ENCODE results near the gene OSBPL2.

OSBPL2 gene

DNA sequence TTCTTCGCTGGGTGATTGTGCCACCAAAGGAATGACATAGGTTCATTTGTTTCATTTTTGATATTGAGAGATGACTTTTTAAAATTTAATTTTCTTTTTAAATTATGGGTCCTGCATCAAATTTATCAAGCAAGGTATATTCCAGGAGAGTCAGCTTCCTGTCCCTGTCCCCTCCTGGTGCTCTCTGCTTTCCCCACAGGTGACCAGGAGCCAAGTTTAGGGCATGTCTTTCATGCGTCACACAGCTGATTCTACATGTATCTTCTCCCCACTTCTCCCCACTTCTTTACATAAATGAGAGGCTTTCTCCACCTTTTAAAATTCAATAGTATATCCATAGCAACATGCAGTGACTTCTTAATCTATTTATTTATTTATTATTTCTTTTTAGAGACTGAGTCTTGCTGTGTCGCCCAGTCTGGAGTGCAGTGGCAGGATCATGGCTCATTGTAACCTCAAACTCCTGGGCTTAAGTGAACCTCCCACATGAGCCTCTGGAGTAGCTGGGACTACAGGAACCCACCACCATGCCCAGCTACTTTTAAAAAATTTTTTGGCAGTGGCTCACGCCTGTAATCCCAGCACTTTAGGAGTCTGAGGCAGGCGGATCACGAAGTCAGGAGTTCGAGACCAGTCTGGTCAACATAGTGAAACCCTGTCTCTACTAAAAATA, 30.0 kb downstream of the OSBPL2 start (continued):
- TF ChIP-seq, protein P1, sequence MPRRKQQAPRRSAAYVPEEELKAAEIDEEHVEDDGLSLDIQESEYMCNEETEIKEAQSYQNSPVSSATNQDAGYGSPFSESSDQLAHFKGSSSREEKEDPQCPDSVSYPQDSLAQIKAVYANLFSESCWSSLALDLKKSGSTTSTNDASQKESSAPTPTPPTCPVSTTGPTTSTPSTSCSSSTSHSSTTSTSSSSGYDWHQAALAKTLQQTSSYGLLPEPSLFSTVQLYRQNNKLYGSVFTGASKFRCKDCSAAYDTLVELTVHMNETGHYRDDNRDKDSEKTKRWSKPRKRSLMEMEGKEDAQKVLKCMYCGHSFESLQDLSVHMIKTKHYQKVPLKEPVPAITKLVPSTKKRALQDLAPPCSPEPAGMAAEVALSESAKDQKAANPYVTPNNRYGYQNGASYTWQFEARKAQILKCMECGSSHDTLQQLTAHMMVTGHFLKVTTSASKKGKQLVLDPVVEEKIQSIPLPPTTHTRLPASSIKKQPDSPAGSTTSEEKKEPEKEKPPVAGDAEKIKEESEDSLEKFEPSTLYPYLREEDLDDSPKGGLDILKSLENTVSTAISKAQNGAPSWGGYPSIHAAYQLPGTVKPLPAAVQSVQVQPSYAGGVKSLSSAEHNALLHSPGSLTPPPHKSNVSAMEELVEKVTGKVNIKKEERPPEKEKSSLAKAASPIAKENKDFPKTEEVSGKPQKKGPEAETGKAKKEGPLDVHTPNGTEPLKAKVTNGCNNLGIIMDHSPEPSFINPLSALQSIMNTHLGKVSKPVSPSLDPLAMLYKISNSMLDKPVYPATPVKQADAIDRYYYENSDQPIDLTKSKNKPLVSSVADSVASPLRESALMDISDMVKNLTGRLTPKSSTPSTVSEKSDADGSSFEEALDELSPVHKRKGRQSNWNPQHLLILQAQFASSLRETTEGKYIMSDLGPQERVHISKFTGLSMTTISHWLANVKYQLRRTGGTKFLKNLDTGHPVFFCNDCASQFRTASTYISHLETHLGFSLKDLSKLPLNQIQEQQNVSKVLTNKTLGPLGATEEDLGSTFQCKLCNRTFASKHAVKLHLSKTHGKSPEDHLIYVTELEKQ (tag by site-specific recombination; IDR thresholded peaks at IDR 0.05; ENCODE audit: borderline replicate concordance) = no peak
- TF ChIP-seq ZNF501 (tag by site-specific recombination; IDR thresholded peaks at IDR 0.05) (no peak), ZNF624 (tag by site-specific recombination; IDR thresholded peaks at IDR 0.05) (no peak), ZNF140 (tag by site-specific recombination; IDR thresholded peaks at IDR 0.05) (no peak)

DNA sequence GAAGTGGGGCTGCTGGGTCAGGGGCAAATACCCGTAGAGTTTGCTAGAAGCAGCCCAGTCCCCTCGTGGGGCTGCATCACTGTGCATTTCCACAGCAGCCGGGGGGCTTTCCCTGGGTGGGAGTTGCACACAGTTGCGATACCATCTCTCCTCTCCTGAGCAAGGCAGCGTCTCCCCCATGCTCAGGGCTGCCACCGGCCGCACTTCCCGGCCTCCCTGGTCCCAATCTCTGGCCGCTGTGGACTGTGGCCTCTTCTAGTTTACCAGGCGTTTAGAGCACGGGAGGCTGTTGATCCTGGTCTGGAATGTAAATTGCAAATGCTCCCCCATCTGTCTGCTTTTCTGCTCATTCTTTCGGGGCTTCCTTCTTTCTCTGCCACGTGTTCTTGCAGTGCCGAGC, 31.1 kb downstream of the OSBPL2 start:
- Histone ChIP-seq H3K9me3 (ENCODE audit: control insufficient read depth, insufficient read depth, low read depth, low read length) (no peaks in the 10 kb centered on the region), H3K27ac (ENCODE audit: extremely low read depth, low read depth, low read length) (no peak overlapping the region), H3K4me1 (ENCODE audit: control insufficient read depth, insufficient read depth, low read length) (no peaks in the 10 kb centered on the region), H3K36me3 (ENCODE audit: control insufficient read depth in 2 of 2, insufficient read depth in 1 of 2, low read length in 2 of 2) (peaks cover 0 to 68% of the 10 kb centered on the region in 2 experiments; a peak in 2 of 3 replicates), H3K4me3 (ENCODE audit: low read depth, low read length) (no peak overlapping the region)
- ChIA-PET POLR2A (no interaction called here), CTCF (interaction anchor here (1.1 kb wide), 1 partner anchor 113 kb away, joined by 5 read pairs; no protein-coding TSS in a partner anchor)
- TF ChIP-seq ZNF610 (tag by site-specific recombination; IDR thresholded peaks at IDR 0.05; ENCODE audit: borderline replicate concordance) = no peak
- no peak for TF ChIP-seq ZNF133 (tag by site-specific recombination; IDR thresholded peaks at IDR 0.05)
- TF ChIP-seq ZNF707 (tag by site-specific recombination; IDR thresholded peaks at IDR 0.05) = no peak
- no peak for TF ChIP-seq ZNF514 (tag by site-specific recombination; IDR thresholded peaks at IDR 0.05)
- TF ChIP-seq, protein P2, sequence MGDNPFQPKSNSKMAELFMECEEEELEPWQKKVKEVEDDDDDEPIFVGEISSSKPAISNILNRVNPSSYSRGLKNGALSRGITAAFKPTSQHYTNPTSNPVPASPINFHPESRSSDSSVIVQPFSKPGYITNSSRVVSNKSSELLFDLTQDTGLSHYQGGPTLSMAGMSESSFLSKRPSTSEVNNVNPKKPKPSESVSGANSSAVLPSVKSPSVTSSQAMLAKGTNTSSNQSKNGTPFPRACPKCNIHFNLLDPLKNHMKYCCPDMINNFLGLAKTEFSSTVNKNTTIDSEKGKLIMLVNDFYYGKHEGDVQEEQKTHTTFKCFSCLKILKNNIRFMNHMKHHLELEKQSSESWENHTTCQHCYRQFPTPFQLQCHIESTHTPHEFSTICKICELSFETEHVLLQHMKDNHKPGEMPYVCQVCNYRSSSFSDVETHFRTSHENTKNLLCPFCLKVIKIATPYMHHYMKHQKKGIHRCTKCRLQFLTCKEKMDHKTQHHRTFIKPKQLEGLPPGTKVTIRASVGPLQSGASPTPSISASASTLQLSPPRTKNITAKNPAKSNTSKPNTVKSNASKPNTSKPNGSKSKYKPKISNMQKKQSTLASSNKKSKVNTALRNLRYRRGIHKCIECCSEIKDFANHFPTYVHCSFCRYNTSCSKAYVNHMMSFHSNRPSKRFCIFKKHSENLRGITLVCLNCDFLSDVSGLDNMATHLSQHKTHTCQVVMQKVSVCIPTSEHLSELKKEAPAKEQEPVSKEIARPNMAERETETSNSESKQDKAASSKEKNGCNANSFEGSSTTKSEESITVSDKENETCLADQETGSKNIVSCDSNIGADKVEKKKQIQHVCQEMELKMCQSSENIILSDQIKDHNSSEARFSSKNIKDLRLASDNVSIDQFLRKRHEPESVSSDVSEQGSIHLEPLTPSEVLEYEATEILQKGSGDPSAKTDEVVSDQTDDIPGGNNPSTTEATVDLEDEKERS (tag by site-specific recombination; IDR thresholded peaks at IDR 0.05) = no peak
- no peak for TF ChIP-seq ZNF416 (tag by site-specific recombination; IDR thresholded peaks at IDR 0.05)
- TF ChIP-seq ZNF621 (tag by site-specific recombination; IDR thresholded peaks at IDR 0.05) = no peak
- TF ChIP-seq, protein P3, sequence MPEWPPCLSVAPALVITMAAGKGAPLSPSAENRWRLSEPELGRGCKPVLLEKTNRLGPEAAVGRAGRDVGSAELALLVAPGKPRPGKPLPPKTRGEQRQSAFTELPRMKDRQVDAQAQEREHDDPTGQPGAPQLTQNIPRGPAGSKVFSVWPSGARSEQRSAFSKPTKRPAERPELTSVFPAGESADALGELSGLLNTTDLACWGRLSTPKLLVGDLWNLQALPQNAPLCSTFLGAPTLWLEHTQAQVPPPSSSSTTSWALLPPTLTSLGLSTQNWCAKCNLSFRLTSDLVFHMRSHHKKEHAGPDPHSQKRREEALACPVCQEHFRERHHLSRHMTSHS (tag by site-specific recombination; IDR thresholded peaks at IDR 0.05) = no peak
- no peak for TF ChIP-seq KLF16 (tag by site-specific recombination; IDR thresholded peaks at IDR 0.05)
- TF ChIP-seq ZFP69B (tag by site-specific recombination; IDR thresholded peaks at IDR 0.05) = no peak
- no peak for TF ChIP-seq ZNF2 (tag by site-specific recombination; IDR thresholded peaks at IDR 0.05)
- no peak for TF ChIP-seq ZNF335 (tag by site-specific recombination; conservative IDR thresholded peaks at IDR 0.05)
- TF ChIP-seq HOXA7 (CRISPR knock-in tag; IDR thresholded peaks at IDR 0.05; ENCODE audit: borderline replicate concordance) = no peak
- TF ChIP-seq ZNF184 (tag by site-specific recombination; IDR thresholded peaks at IDR 0.05) = no peak
- no peak for TF ChIP-seq REPIN1 (tag by site-specific recombination; IDR thresholded peaks at IDR 0.05; ENCODE audit: low read depth)
- no peak for TF ChIP-seq ZNF624 (tag by site-specific recombination; IDR thresholded peaks at IDR 0.05)
- TF ChIP-seq OSR2 (tag by site-specific recombination; IDR thresholded peaks at IDR 0.05) = no peak
- TF ChIP-seq ZNF324 (tag by site-specific recombination; IDR thresholded peaks at IDR 0.05) = no peak

All from HEK293 (cell line).